Measurements from ENCODE around the gene TMEM223. TPM values are rescaled to one million over a fixed set of nuclear protein-coding genes. Genes with fewer than 3 reads are reported as not detected.

Gene TMEM223
- total and polyA plus RNA-seq, 9 of the 15 experiments (the other 6 are each of a cell fraction or from before 2014, with no cell fraction given), result 5.9 to 34.5 (median 19.6) TPM

DNA sequence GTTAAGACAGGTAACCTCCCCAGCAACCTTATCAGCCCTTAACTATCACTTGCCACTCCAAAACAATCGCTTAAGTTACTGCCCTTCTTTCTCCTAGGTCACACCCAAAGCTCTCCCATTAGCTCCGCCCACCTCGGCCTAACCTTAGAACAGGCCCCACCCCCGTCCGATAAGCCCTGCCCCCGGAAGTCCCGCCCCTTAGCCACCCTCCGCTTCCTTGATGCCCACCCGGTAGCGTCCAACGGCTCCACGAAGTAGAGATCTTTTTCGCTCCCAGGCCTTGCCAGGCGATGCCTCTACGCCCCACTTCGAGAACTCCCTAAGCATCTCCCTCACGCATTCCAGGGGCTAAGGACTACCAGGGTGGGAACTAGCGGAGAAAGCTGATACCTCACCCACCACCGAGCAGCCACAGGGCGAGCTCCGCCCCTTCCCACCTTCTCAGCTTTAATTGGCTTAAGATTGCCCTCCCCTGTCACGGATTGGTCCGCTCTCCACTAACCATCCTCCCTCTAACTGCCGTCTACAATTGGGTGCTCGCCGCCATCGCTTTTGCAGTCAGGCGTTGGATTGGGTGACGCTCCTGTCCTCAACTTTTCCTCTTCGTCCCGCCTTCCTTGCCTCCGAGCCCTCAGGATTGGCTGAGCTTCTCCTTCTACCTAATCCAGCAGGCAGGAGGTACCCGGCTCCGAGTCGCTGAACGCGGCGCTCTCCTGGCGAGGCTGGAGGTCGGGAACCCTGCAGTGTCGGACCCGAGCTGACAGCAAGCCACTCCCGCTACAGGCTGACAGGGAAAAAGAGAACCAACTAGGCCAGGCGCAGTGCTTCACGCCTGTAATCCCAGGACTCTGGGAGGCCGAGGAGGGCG, 37.8 kb downstream of the TMEM223 start, which contains the start of gene ZBTB3 (continued):
- TF ChIP-seq, protein P1, sequence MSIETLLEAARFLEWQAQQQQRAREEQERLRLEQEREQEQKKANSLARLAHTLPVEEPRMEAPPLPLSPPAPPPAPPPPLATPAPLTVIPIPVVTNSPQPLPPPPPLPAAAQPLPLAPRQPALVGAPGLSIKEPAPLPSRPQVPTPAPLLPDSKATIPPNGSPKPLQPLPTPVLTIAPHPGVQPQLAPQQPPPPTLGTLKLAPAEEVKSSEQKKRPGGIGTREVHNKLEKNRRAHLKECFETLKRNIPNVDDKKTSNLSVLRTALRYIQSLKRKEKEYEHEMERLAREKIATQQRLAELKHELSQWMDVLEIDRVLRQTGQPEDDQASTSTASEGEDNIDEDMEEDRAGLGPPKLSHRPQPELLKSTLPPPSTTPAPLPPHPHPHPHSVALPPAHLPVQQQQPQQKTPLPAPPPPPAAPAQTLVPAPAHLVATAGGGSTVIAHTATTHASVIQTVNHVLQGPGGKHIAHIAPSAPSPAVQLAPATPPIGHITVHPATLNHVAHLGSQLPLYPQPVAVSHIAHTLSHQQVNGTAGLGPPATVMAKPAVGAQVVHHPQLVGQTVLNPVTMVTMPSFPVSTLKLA (conservative IDR thresholded peaks at IDR 0.05), result peak in 1 of 2 experiments; percentile 61; a peak in 1 of 4 replicates
- TF ChIP-seq SP2 (IDR thresholded peaks at IDR 0.05; ENCODE audit: extremely low read depth, low read depth, low read length, poor library complexity, severe bottlenecking) (peak; percentile 95), ZNF586 (CRISPR knock-in tag; conservative IDR thresholded peaks at IDR 0.05) (no peak), ASH1L (IDR thresholded peaks at IDR 0.05; ENCODE audit: borderline replicate concordance, low read depth, partially characterized antibody) (peak; percentile 99), DPF2 (IDR thresholded peaks at IDR 0.05) (peak; percentile 29), TAL1 (IDR thresholded peaks at IDR 0.05) (no peak), U2AF1 (optimal IDR thresholded peaks at IDR 0.05; ENCODE audit: low read depth, low read length) (no peak), ZKSCAN3 (CRISPR knock-in tag; IDR thresholded peaks at IDR 0.05) (no peak), HDAC8 (tag; IDR thresholded peaks at IDR 0.05) (no peak), ZNF263 (CRISPR knock-in tag; IDR thresholded peaks at IDR 0.05; ENCODE audit: borderline replicate concordance) (peak; percentile 84; the same call in 1 of the 2 replicates), ZNF41 (CRISPR knock-in tag; conservative IDR thresholded peaks at IDR 0.05) (0 out of 2 replicates have a peak, but pooled peaks have one; percentile 53), ILF3 (IDR thresholded peaks at IDR 0.05; ENCODE audit: borderline replicate concordance) (no peak), PCBP2 (IDR thresholded peaks at IDR 0.05; ENCODE audit: low read depth, low read length, poor library complexity, severe bottlenecking) (no peak), RCOR1 (IDR thresholded peaks at IDR 0.05; ENCODE audit: borderline replicate concordance in 1 of 2, low read depth in 2 of 2, low read length in 2 of 2) (no peak), KLF10 (CRISPR knock-in tag; IDR thresholded peaks at IDR 0.05) (no peak)
- TF ChIP-seq, protein P2, sequence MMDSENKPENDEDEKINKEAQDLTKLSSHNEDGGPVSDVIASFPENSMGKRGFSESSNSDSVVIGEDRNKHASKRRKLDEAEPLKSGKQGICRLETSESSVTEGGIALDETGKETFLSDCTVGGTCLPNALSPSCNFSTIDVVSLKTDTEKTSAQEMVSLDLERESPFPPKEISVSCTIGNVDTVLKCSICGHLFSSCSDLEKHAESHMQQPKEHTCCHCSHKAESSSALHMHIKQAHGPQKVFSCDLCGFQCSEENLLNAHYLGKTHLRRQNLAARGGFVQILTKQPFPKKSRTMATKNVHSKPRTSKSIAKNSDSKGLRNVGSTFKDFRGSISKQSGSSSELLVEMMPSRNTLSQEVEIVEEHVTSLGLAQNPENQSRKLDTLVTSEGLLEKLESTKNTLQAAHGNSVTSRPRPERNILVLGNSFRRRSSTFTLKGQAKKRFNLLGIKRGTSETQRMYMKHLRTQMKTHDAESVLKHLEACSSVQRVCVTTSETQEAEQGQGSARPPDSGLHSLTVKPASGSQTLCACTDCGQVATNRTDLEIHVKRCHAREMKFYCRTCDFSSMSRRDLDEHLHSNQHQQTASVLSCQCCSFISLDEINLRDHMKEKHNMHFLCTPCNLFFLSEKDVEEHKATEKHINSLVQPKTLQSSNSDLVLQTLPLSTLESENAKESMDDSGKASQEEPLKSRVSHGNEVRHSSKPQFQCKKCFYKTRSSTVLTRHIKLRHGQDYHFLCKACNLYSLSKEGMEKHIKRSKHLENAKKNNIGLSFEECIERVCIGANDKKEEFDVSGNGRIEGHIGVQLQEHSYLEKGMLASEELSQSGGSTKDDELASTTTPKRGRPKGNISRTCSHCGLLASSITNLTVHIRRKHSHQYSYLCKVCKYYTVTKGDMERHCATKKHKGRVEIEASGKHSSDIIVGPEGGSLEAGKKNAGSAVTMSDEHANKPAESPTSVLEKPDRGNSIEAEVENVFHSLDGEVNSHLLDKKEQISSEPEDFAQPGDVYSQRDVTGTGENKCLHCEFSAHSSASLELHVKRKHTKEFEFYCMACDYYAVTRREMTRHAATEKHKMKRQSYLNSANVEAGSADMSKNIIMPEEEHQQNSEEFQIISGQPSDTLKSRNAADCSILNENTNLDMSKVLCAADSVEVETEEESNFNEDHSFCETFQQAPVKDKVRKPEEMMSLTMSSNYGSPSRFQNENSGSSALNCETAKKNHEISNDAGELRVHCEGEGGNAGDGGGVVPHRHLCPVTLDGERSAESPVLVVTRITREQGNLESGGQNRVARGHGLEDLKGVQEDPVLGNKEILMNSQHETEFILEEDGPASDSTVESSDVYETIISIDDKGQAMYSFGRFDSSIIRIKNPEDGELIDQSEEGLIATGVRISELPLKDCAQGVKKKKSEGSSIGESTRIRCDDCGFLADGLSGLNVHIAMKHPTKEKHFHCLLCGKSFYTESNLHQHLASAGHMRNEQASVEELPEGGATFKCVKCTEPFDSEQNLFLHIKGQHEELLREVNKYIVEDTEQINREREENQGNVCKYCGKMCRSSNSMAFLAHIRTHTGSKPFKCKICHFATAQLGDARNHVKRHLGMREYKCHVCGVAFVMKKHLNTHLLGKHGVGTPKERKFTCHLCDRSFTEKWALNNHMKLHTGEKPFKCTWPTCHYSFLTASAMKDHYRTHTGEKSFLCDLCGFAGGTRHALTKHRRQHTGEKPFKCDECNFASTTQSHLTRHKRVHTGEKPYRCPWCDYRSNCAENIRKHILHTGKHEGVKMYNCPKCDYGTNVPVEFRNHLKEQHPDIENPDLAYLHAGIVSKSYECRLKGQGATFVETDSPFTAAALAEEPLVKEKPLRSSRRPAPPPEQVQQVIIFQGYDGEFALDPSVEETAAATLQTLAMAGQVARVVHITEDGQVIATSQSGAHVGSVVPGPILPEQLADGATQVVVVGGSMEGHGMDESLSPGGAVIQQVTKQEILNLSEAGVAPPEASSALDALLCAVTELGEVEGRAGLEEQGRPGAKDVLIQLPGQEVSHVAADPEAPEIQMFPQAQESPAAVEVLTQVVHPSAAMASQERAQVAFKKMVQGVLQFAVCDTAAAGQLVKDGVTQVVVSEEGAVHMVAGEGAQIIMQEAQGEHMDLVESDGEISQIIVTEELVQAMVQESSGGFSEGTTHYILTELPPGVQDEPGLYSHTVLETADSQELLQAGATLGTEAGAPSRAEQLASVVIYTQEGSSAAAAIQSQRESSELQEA (IDR thresholded peaks at IDR 0.05; ENCODE audit: low read depth), result no peak
- TF ChIP-seq, protein P3, sequence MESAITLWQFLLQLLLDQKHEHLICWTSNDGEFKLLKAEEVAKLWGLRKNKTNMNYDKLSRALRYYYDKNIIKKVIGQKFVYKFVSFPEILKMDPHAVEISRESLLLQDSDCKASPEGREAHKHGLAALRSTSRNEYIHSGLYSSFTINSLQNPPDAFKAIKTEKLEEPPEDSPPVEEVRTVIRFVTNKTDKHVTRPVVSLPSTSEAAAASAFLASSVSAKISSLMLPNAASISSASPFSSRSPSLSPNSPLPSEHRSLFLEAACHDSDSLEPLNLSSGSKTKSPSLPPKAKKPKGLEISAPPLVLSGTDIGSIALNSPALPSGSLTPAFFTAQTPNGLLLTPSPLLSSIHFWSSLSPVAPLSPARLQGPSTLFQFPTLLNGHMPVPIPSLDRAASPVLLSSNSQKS (CRISPR knock-in tag; IDR thresholded peaks at IDR 0.05), result no peak

All from K562 (cell line).